NCI-H2107 (cell line): ENCODE results near the gene PRDM13.
A peak's percentile ranks its signal among the peaks of the same experiment; 100 is the strongest.
"Not testable (repeated sequence)": the region's sequence is repeated elsewhere in the genome, so short reads cannot be mapped to it uniquely, and the experiment has no call there.

Experiments used
- DNase-seq: peaks from one replicate; lab custom pipeline; 2025; lab: John Stamatoyannopoulos, UW

Gene PRDM13

GRCh38 chr6:99606656-99607415 is at the start of gene PRDM13:
TSS of gene PRDM13 (plus strand) at chr6:99606833. CDS start at chr6:99607035, 202 bp downstream.
- no peak for DNase-seq

GRCh38 chr6:99559057-99559456 is 47.6 kb upstream of the PRDM13 start:
- DNase-seq: no peak

GRCh38 chr6:99560668-99561067 is 46.0 kb upstream of the PRDM13 start:
- no peak for DNase-seq

- no peak for DNase-seq
Measured at GRCh38 chr6:99563056-99563723, 43.4 kb upstream of the PRDM13 start.

GRCh38 chr6:99568103-99568933 is 38.3 kb upstream of the PRDM13 start, which contains the start of gene CCNC:
TSS of gene CCNC (minus strand) at chr6:99568660. CDS start at chr6:99568527, 133 bp downstream.
- DNase-seq: peak; percentile 89

GRCh38 chr6:99573980-99574617 is 32.5 kb upstream of the PRDM13 start:
- no peak for DNase-seq

- no peak for DNase-seq
Measured at GRCh38 chr6:99575544-99576227, 30.9 kb upstream of the PRDM13 start.

- DNase-seq: no peak
Measured at GRCh38 chr6:99579781-99580180, 26.9 kb upstream of the PRDM13 start.

- DNase-seq: no peak
Measured at GRCh38 chr6:99587792-99588191, 18.8 kb upstream of the PRDM13 start.

GRCh38 chr6:99588618-99589289 is 17.9 kb upstream of the PRDM13 start:
- peak; percentile 77 for DNase-seq

GRCh38 chr6:99589290-99589672 is 17.4 kb upstream of the PRDM13 start:
- DNase-seq: no peak

- DNase-seq: no peak
Measured at GRCh38 chr6:99589907-99590493, 16.6 kb upstream of the PRDM13 start.

GRCh38 chr6:99590728-99591672 is 15.6 kb upstream of the PRDM13 start:
- no peak for DNase-seq

GRCh38 chr6:99591673-99592364 is 14.8 kb upstream of the PRDM13 start:
- no peak for DNase-seq

- DNase-seq: no peak
Measured at GRCh38 chr6:99592900-99593299, 13.7 kb upstream of the PRDM13 start.

- not testable (repeated sequence) for DNase-seq
Measured at GRCh38 chr6:99594696-99595095, 11.9 kb upstream of the PRDM13 start.

- no peak for DNase-seq
Measured at GRCh38 chr6:99602520-99603420, 3.9 kb upstream of the PRDM13 start.
